NK-92 (cell line): ENCODE data around the gene CPT1B.
"Not testable (repeated sequence)": the region's sequence is repeated elsewhere in the genome, so short reads cannot be mapped to it uniquely, and the experiment has no call there.

Experiments
- DNase-seq: peaks from one replicate; lab custom pipeline; 2025; ENCODE audit not compliant: unreplicated experiment; lab: John Stamatoyannopoulos, UW

The CPT1B gene

DNA sequence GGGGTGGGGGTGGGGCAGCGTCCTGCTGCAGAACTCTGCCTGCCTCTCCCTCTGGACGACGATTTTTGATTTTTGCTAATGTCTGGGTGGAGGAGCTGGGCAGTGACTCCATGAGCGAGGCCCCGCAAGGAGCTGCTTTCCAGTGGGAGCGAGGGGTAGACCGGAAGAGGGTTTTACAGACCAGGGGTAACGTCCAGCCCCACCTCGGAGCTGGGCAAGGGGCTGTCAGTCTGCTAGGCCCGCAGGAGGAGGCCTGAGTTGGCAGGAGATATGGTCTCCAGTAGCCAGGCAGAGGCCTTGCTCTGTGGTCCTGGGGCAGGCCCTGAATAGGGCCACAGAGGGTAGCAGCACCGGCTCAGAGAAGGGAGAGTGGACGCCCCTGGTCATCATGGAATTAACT is 31.4 kb upstream of the CPT1B start:
- DNase-seq = no peak

DNA sequence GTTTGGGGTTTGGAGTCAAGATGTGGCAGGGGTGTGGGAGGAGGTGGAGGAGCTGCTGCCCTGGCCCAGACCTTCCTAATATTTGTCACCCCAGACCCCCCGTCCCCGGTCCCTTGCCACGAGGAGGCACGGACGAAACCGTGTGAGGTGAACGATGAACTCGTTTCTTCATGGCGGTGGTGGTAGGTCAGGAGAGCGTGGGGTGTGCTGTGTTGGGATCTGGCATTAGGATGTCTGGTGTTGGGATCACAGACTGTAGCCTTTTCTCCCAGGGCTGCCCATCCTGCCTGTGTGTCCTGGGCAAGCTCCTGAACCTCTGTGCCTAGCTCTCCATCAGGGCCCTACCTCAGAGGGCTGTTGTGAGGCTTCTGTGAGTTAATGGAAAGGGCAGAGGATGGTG is 30.8 kb upstream of the CPT1B start:
- DNase-seq = no peak

GRCh38 chr22:50608058-50608840 is 30.0 kb upstream of the CPT1B start:
- DNase-seq = not testable (repeated sequence)

GRCh38 chr22:50607659-50608020 is 29.4 kb upstream of the CPT1B start:
- no peak for DNase-seq

DNA sequence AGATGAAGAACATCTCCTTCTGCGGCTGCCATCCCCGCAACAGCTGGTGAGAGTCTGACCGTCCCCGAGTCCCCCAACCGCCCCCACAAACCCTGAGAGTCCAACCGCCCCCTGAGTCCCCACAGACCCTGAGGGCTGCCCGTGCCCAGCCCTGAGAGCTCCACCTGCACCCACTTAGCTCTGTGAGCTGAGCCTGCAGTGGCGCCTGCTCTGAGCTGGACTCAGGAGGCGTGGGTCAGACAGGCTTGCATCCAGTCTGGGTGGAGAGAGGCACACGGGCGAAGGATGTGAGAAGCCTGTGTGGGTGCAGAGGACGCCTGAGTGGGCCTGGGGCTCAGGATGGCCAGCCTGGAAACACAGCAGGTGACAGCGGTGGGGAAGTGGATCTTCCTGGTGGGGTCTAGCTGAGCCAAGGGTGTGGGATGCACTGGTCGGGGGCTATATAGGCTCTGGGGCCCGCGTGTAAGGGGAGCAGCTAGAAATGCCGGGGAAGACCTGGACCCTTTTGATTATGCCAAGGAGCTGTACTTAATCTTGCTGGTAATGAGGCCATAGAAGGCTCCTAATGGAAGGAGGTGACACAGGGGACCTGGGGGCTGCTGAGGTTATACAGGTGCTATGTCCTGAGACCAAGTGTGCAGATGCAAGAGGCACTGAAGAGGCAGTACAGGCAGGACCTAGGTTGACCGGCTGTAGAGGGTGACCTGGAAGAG is 28.9 kb upstream of the CPT1B start:
- DNase-seq = no peak

DNA sequence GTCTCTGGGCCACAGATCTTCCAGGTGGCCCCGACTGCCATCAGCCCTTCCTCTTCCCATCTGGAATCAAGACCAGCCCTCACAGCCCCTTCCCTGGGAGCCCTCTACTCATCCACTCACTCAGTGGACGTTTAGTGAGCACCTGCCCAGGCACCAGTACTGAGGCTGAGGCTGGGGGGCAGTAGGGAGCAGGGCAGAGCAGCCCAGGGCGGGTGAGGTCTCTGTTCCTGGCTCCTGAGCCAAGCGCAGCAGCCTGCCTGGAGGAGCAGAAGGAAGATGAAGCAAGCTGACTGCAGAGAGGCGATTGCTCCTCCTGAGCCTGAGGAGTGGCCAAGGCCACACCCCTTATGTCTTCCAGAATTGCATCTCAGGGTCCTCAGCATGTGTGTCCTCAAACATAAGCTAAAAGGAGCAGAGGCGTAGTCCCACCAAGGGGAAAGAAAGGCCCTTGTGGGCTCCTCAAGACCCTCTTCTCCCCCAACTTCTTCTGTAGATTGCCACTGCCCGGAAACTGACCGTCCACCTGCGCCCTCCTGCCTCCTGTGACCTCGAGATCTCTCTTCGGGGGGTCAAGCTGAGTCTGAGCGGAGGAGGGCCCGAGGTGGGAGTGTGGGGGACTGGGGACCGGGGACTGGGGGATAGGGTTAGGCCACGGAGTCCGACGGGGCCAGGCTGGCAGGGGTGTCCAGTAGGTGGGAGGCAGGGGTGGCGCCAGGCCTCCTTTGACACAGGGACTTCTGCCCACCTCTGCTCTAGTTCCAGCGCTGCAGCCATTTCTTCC is 28.1 kb upstream of the CPT1B start:
- no peak for DNase-seq

GRCh38 chr22:50605613-50606074 is 27.4 kb upstream of the CPT1B start:
- DNase-seq = no peak

DNA sequence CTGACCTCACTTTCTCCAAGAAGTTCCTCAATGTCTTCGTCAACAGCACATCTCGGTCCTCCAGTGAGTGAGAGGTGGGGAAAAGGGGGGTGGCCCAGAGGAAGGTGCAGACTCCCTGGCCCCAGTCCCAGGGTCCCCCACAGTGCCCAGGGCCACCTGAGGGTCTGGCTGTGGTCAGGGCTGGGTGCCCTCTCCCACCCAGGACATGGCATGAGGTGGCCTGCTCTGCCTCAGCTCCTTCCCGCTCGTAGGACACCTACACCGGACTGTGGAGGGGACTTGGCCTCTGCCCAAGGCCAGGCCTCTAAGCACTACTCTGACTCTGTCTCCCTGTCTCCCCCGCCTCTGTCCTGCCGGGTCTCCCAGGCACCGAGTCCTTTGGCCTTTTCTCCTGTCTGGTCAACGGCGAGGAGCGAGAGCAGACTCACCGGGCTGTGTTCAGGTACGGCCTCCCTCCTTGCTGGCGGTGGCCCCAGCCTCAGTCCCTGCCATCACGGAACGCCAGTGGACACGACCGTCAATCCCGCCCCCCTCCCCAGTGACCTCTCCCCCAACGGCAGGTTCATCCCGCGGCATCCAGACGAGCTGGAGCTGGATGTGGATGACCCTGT is 26.9 kb upstream of the CPT1B start:
- no peak for DNase-seq

GRCh38 chr22:50604256-50605001 is 26.2 kb upstream of the CPT1B start:
- DNase-seq = no peak

DNA sequence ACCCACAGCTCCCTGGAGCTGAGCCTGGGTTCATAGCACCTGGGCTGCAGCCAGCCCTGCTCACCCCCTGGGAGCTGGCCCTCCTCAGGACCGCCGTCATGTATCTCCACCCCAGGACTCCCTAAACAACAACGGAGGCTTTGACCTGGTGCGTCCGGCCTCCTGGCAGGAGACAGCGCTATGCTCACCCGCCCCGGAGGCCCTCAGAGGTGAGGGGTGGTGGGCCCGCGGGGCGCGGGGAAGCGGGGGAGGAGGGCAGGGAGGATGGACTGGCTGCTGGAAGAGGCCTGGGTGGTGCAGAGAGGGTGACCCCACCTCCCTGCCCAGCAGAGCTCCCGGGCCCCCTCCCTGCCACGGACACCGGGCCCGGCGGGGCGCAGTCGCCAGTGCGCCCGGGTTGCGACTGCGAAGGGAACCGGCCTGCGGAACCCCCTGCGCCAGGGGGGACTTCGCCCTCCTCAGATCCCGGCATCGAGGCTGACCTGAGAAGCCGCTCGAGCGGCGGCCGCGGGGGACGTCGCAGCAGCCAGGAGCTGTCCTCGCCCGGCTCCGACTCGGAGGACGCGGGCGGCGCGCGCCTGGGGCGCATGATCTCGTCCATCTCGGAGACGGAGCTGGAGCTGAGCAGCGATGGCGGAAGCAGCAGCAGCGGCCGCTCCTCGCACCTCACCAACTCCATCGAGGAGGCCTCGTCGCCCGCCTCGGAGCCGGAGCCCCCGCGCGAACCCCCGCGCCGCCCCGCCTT is 25.5 kb upstream of the CPT1B start:
- DNase-seq = no peak

- DNase-seq = no peak
Observed at GRCh38 chr22:50602338-50602700, 24.1 kb upstream of the CPT1B start.

DNA sequence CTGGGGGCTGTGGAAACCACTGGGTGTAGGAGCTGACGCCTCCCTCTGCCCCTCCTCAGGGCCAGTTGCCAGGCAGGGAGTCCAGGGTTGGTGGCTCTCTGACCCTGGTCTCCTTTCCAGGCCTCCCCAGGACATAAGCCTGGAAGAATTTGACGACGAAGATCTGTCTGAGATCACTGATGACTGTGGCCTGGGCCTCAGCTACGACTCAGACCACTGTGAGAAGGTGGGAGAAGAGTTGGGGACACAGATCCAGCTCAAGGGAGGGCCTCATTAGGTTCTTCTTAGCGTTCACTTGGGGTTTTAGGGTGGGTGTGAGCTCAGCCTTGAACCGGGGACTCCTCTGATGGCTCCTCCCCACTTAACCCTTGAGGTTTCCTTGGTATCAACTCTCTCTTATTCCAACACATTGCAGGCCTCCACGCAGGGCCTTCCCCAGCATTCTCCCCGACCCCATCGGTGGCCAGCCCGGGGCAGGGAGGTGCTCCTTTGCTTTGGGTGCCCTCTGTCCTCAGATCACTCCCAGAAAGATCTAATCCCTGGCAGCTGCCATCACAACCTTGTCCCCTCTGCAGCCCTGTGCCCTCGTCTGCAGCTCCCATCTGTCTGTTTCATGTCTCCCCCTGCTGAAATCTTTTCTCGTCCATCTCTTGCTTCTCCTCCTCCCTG is 23.6 kb upstream of the CPT1B start:
- DNase-seq = no peak

- no peak for DNase-seq
Observed at GRCh38 chr22:50600967-50601668, 22.9 kb upstream of the CPT1B start.

GRCh38 chr22:50600538-50600937 is 22.3 kb upstream of the CPT1B start, which contains the start of gene MAPK8IP2:
Gene MAPK8IP2 (plus strand): TSS chr22:50600793. CDS start chr22:50600819, 26 bp downstream.
- DNase-seq = no peak

- no peak for DNase-seq
Observed at GRCh38 chr22:50599816-50600455, 21.7 kb upstream of the CPT1B start.

DNA sequence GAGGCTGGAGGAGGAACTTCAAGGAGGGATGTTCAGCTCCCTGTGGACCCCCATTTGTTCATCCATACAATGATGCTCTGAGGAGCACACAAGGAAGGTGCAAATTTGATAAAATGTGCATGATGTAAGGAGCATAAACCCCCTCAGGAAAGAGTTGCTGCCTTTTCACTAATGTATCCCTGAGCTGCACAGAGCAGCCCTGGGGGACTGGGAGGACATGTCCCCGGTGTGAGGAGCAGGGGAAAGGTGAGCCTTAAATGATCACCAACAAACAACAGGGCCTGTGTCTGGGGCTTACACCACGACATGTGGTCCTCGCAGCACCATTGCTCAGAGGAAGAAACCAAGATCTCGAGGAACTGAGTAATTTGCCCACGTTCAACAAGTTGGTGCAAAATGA is 18.9 kb upstream of the CPT1B start:
- DNase-seq = no peak

DNA sequence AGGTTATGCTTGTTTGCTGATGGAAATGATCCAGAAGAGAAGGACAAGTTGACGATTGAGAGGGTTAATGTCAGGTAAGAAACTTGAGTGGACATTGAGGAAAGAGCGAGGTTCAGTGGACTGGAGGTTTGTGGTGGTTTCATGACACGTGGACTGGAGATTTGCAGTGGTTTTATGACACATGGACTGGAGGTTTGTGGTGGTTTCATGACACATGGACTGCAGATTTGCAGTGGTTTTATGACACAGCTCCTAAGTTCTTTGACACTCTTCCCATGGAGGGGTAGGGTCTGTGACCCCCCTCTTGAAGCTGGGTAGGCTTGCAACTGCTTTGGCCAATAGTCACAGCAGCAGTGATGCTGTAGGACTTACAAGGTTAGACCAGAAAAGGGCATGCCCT is 17.0 kb upstream of the CPT1B start:
- DNase-seq = no peak

GRCh38 chr22:50587407-50587806 is 9.2 kb upstream of the CPT1B start:
- no peak for DNase-seq
